Measurements from ENCODE around the gene THRA. TPM values are rescaled to one million over a fixed set of nuclear protein-coding genes. Genes with fewer than 3 reads are reported as not detected.

Gene THRA
- total and polyA plus RNA-seq, 9 of the 15 experiments (the other 6 are each of a cell fraction or from before 2014, with no cell fraction given), result 0.34 to 23.4 (median 12.7) TPM

GRCh38 chr17:40111221-40112128 is 48.7 kb downstream of the THRA start (continued):
- TF ChIP-seq SNRNP70 (optimal IDR thresholded peaks at IDR 0.05; ENCODE audit: low read depth, low read length) (no peak), ZNF589 (CRISPR knock-in tag; IDR thresholded peaks at IDR 0.05; ENCODE audit: low read depth) (peak; percentile 41; the same call in 1 of the 2 replicates), DPF2 (IDR thresholded peaks at IDR 0.05) (peak; percentile 91), HDAC3 (IDR thresholded peaks at IDR 0.05; ENCODE audit: borderline replicate concordance, partially characterized antibody) (peak; percentile 23), ZNF766 (CRISPR knock-in tag; conservative IDR thresholded peaks at IDR 0.05) (peak; percentile 62; the same call in 1 of the 2 replicates), CREB1 (IDR thresholded peaks at IDR 0.05) (no peak), CREB1 (CRISPR knock-in tag; IDR thresholded peaks at IDR 0.05) (0 out of 2 replicates have a peak, but pooled peaks have one; percentile 32), ARID4B (CRISPR knock-in tag; IDR thresholded peaks at IDR 0.05) (0 out of 2 replicates have a peak, but pooled peaks have one; percentile 33), ETV6 (IDR thresholded peaks at IDR 0.05; ENCODE audit: borderline replicate concordance in 1 of 2, low read depth in 2 of 2, low read length in 1 of 2) (peak; percentile 41 to 58; a peak in 1 of 4 replicates), ETV6 (CRISPR knock-in tag; IDR thresholded peaks at IDR 0.05; ENCODE audit: borderline replicate concordance) (no peak), TRIM28 (IDR thresholded peaks at IDR 0.05) (0 out of 2 replicates have a peak, but pooled peaks have one; percentile 59), L3MBTL2 (IDR thresholded peaks at IDR 0.05) (peak; percentile 89), KLF16 (IDR thresholded peaks at IDR 0.05) (peak; percentile 51; the same call in 1 of the 2 replicates), HLTF (IDR thresholded peaks at IDR 0.05) (peak; percentile 80; the same call in 1 of the 2 replicates), HIVEP1 (CRISPR knock-in tag; IDR thresholded peaks at IDR 0.05) (no peak), RAD21 (CRISPR knock-in tag; conservative IDR thresholded peaks at IDR 0.05 in 1 of 2, IDR thresholded peaks at IDR 0.05 in 1 of 2) (peak; percentile 86 to 96), TEAD2 (tag; IDR thresholded peaks at IDR 0.05) (no peak), MXI1 (IDR thresholded peaks at IDR 0.05; ENCODE audit: low read depth, low read length) (0 out of 2 replicates have a peak, but pooled peaks have one; percentile 9), ZNF583 (CRISPR knock-in tag; IDR thresholded peaks at IDR 0.05) (peak; percentile 56; the same call in 1 of the 2 replicates), DMBX1 (CRISPR knock-in tag; IDR thresholded peaks at IDR 0.05; ENCODE audit: borderline replicate concordance) (peak; percentile 50; the same call in 1 of the 2 replicates), ELF1 (tag; IDR thresholded peaks at IDR 0.05) (peak; percentile 67), PKNOX1 (IDR thresholded peaks at IDR 0.05) (peak; percentile 93), ZBED1 (IDR thresholded peaks at IDR 0.05) (no peak)

Measured in K562 (cell line).